Middle frontal gyrus (tissue), 1 donor: Measurements from ENCODE around the gene GRAP.
"Not testable (repeated sequence)": the region's sequence is repeated elsewhere in the genome, so short reads cannot be mapped to it uniquely, and the experiment has no call there.

ENCODE experiments used
- DNase-seq: peaks from one replicate; pipeline ENCODE4 v3.0.0-alpha.2; 2015; ENCODE audit warnings: low spot score; ENCODE audit errors: extremely low spot score

The GRAP gene

DNA sequence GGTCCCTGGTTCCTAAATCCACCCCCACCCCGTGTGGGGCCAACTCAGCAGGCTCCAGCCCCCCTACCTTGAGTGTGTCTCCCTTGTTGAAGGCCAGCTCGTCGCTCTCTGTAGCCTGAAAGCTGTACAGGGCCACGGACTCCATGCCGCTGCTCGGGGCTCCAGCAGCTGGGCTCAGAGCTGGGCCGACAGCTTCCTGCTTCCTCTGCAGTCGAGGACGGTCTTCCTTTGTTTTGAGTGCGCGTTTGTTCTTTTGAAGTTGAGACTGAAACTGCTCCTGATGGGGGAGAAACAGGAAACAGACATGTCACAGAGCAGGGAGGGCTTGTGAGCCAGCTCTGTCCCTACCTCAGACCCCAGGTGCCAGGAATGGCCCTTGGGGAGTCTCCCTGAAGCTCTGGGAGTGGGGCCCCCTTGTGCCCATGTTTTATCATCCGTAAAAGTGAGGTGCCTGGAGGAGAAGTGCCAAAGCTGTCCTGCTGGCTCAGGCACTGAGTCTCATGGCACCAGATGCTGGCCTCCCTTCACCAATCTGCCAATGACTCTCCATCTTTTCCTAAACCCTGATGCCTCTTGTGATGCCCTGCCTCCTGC, at the start of gene GRAP:
TSS of gene GRAP (minus strand) at position 176 of the 594 bp plus-strand sequence. CDS start at position 145, 31 bp downstream.
- DNase-seq = not testable (repeated sequence)

- DNase-seq = not testable (repeated sequence)
Measured at GRCh38 chr17:19093684-19094438, 47.1 kb upstream of the GRAP start.

DNA sequence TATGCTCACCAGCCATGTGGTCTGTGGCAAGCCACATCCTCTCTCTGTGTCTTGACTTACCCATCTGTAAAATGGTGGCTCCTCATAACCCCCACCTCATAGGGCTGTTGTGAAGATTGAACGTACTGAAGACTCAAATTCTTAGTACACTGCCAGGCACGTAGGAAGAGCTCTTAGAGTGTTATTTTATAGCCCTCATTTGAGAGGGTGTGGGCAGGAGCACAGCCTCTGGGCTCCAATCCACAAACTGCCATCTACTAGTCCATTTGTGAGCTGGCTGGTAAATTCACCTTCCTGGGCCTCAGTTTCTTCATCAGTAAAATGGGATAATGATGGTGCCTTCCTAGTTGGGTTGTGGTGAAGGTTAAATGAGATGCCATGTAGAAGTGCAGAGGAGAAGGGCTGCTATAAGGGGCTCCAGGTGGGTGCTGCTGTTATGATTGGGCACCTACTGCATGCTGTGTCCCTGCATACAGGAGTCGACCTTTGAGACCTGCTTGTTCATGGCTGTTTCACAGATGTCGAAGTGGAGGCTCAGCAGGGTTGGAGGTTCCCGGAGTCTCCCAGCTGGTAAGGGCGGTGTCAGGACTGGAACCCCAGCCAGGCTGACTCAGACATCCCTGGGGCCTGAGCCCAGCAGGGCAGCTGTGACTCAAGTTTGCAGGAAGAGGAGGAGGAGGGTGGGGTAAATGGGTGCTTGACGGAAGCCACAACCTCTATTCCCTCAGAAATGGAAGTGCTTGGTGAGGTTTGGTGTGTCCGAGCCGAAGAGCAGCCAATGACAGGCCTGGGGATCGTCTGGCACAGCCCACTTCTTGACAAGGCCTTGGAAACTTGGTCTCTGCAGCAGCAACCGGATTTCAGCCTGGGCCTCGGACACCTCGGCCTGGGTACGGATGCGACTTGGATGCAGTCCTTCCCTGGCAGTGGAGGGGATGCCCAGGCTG, 46.3 kb upstream of the GRAP start:
- DNase-seq = not testable (repeated sequence)

- DNase-seq = not testable (repeated sequence)
Measured at GRCh38 chr17:19090058-19090772, 43.5 kb upstream of the GRAP start.

GRCh38 chr17:19088804-19089685, 42.3 kb upstream of the GRAP start:
- DNase-seq = not testable (repeated sequence)

DNA sequence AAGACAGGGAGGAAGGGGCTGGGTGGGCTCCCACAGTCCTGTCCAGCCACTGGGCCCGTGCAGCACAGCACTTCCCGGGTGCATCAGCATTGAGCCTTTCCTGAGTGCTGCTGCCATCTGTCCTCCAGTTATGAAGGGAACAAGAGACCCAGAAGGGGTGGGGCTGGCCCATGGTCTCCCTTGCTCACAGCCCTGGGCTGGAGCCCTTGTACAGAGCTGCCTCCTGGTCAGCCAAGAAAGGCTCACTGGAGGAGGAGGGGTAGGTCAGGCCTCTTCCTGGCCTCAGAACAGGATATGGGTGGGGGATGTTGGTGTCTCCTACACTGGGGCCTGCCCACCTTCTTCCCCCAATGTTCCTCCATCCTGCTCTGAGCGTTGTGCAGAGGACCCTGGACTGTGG, 30.6 kb upstream of the GRAP start:
- not testable (repeated sequence) for DNase-seq

- not testable (repeated sequence) for DNase-seq
Measured at GRCh38 chr17:19076398-19077192, 29.8 kb upstream of the GRAP start.

DNA sequence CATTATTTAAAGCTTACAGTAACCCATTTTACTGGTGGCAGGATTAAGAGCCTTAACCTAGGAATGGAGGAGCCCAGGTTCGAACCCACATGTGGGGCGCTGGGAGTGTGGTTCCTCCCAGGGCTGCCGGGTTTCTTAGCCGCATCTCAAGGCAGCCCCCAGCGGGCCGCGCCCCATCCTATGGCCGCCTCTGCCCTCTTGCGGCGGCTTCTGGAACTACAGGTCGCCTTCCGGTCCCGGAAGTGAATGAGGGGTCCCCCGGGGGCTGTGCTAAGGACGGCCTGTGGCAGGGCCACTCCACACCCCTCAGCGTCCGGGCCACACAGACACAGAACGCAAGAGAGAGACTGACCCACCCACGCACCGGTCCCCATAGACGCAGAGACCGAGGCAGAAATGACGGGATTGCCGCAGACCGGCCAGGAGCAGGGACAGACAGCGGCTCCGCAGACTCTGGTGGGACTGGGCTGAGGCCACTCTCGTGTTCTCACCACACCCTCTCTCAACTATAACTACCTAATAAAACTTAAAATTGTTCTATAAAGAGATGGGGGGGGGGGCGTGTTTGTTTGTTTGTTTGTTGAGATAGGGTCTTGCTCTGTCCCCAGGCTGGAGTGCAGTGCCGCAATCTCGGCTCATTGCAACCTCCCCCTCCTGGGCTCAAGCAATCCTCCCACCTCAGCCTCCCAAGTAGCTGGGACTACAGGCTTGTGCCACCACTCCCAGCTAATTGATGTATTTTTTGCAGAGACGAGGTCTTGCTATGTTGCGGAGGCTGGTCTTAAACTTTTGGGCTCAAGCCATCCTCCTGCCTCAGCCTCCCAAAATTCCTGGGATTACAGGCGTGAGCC, 23.8 kb upstream of the GRAP start:
- DNase-seq = not testable (repeated sequence)

GRCh38 chr17:19064378-19064777, 17.6 kb upstream of the GRAP start:
- not testable (repeated sequence) for DNase-seq

DNA sequence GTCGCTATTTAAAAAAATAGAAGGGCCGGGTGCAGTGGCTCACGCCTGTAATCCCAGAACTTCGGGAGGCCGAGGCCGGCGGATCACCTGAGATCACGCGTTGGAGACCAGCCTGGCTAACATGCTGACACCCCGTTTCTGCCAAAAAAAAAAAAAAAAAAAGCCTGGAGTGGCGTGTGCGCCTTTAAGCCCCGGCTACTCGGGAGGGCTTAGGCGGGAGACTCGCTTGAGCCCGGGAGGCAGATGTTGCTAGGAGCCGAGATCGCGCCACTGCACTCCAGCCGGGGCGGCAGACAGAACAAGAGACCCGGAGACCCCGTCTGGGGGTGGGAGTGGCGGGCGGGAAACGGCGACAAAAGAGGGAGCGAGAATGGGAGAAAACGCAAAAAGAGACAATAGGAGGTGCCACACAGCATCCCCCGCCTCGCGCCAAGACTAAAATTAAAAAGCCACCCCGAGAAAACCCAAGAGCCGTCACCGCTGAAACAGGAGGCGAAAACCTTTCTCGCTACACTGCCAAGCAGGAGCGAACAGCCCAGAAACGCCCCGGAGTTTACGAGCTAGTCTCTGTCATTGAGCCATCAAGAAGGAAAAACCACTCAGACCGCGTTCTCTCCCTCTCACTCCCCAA, 16.7 kb upstream of the GRAP start:
- not testable (repeated sequence) for DNase-seq

DNA sequence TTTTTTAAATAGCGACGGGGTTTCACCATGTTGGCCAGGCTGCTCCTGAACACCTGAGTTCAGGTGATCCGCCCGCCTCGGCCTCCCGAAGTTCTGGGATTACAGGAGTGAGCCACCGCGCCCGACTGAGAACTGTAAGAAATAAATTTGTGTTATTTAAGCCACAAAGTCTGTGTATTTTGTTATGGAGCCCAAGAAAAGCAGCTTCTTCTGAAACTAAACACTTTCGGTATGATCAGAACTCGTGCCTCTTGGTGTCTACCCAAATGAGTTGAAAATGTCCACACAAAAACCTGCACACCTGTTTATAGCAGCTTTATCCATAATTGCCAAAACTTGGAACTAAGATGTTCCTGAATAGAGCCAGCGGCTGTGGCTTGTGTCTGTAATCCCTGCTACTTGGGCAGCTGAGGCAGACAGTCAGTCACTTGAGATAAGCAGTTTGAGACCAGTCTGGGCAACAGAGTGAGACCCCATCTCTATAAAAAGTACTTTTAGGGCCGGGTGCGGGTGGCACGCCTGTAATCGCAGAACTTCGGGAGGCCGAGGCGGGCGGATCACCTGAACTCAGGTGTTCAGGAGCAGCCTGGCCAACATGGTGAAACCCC, 16.1 kb upstream of the GRAP start:
- not testable (repeated sequence) for DNase-seq

- DNase-seq = not testable (repeated sequence)
Measured at GRCh38 chr17:19062009-19062717, 15.4 kb upstream of the GRAP start.

GRCh38 chr17:19055447-19055846, 8.7 kb upstream of the GRAP start:
- DNase-seq = not testable (repeated sequence)

- not testable (repeated sequence) for DNase-seq
Measured at GRCh38 chr17:19048826-19049225, 2.1 kb upstream of the GRAP start.

- not testable (repeated sequence) for DNase-seq
Measured at GRCh38 chr17:19047510-19047909, 753 bp upstream of the GRAP start.

DNA sequence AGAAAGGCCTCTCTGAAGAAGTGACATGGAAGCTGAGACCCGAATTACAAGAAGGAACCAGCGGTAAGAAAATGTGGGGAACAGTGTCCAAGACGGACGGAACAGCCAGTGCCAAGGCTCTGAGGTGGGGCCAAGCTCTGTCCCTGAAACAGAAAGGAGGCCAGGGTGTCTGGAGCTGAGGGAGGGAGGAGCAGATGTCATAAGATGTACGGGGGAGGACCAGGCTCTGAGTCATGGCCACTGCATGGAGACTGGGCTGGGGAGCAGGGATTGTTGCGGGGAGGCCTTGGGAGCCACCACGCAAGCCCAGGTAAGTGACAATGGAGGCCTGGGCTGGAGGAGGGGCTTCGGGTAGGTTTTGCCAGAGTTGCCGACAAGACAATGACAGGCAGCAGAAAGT, 2.1 kb downstream of the GRAP start:
- not testable (repeated sequence) for DNase-seq

DNA sequence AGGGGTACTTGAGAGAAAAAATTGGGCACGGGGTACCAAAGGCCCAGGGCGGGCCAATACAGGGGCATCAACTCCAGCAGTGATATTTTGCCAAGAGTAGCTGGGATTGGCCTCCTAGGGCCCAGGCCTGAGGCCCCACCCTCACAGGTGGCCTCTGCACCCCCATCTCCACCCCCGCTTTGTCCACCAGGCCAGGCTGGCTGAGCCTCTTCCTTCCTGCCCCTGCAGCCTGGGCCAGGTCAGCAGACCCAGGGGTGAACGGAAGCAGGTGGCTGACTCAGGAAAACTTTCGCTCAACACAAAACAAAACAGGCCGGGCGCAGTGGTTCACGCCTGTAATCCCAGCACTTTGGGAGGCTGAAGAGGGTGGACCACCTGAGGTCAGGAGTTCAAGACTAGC, 3.7 kb downstream of the GRAP start:
- DNase-seq = not testable (repeated sequence)
